ENCODE data around the gene ERAP2. TPM values are rescaled to one million over a fixed set of nuclear protein-coding genes. Genes with fewer than 3 reads are reported as not detected.
"Not testable (repeated sequence)": the region's sequence is repeated elsewhere in the genome, so short reads cannot be mapped to it uniquely, and the experiment has no call there.

Gene ERAP2
- total RNA-seq, 4 donors from 2014 or later, result 8.0 to 12.0 (median 10.0) TPM

- WGBS, 2 donors (ENCODE audit: low coverage in 1 of 2), result 77 to 100% methylated on average over 1 of the region's 1 CpG
- no peak for ATAC-seq
- Histone ChIP-seq H3K4me1 (peaks cover 0 to 11% (median 1%) of the 10 kb centered on the region in 3 donors), H3K27me3 (no peaks in the 10 kb centered on the region), H3K27ac (no peak overlapping the region), H3K9me3 (no peaks in the 10 kb centered on the region), H3K36me3 (no peaks in the 10 kb centered on the region), H3K4me3 (no peak overlapping the region)
- TF ChIP-seq EP300 (IDR thresholded peaks at IDR 0.05) (no peak), CTCF (IDR thresholded peaks at IDR 0.05) (no peak), POLR2AphosphoS5 (IDR thresholded peaks at IDR 0.05) (no peak), POLR2A (IDR thresholded peaks at IDR 0.05) (no peak)
These were observed 50.0 kb downstream of the ERAP2 start for GRCh38 chr5:96926276-96926675.

GRCh38 chr5:96927008-96927407, 50.7 kb downstream of the ERAP2 start:
- TF ChIP-seq POLR2AphosphoS5 (IDR thresholded peaks at IDR 0.05) (no peak), POLR2A (IDR thresholded peaks at IDR 0.05) (no peak), CTCF (IDR thresholded peaks at IDR 0.05) (no peak), EP300 (IDR thresholded peaks at IDR 0.05) (no peak)
- Histone ChIP-seq H3K27me3 (no peaks in the 10 kb centered on the region), H3K27ac (no peak overlapping the region), H3K9me3 (no peaks in the 10 kb centered on the region), H3K4me3 (no peak overlapping the region), H3K4me1 (peaks cover 0 to 10% (median 0%) of the 10 kb centered on the region in 3 donors), H3K36me3 (no peaks in the 10 kb centered on the region)
- ATAC-seq, result no peak

- Histone ChIP-seq H3K36me3 (no peaks in the 10 kb centered on the region), H3K9me3 (no peaks in the 10 kb centered on the region), H3K4me3 (no peak overlapping the region), H3K27me3 (no peaks in the 10 kb centered on the region), H3K27ac (no peak overlapping the region), H3K4me1 (peaks cover 0 to 22% (median 8%) of the 10 kb centered on the region in 3 donors)
- TF ChIP-seq POLR2A (IDR thresholded peaks at IDR 0.05), result no peak
- TF ChIP-seq CTCF (IDR thresholded peaks at IDR 0.05), result no peak
- TF ChIP-seq EP300 (IDR thresholded peaks at IDR 0.05), result no peak
- no peak for TF ChIP-seq POLR2AphosphoS5 (IDR thresholded peaks at IDR 0.05)
- ATAC-seq, result no peak
- 90 to 91% methylated on average over 3 to 7 of the region's 7 CpGs for WGBS, 2 donors (ENCODE audit: low coverage in 1 of 2)
These were observed 52.8 kb downstream of the ERAP2 start for GRCh38 chr5:96928931-96929708.

- WGBS, 2 donors (ENCODE audit: low coverage in 1 of 2), result 90 to 100% methylated on average over 1 to 3 of the region's 3 CpGs
- Histone ChIP-seq H3K4me3 (no peak overlapping the region), H3K27me3 (no peaks in the 10 kb centered on the region), H3K27ac (no peak overlapping the region), H3K4me1 (peaks cover 0 to 19% (median 8%) of the 10 kb centered on the region in 3 donors), H3K36me3 (no peaks in the 10 kb centered on the region), H3K9me3 (no peaks in the 10 kb centered on the region)
- no peak for TF ChIP-seq POLR2AphosphoS5 (IDR thresholded peaks at IDR 0.05)
- no peak for TF ChIP-seq POLR2A (IDR thresholded peaks at IDR 0.05)
- TF ChIP-seq EP300 (IDR thresholded peaks at IDR 0.05), result no peak
- TF ChIP-seq CTCF (IDR thresholded peaks at IDR 0.05), result no peak
- no peak for ATAC-seq
These were observed 53.8 kb downstream of the ERAP2 start for GRCh38 chr5:96930058-96930457.

GRCh38 chr5:96930589-96930988, 54.3 kb downstream of the ERAP2 start:
- Histone ChIP-seq H3K9me3 (no peaks in the 10 kb centered on the region), H3K27ac (no peak overlapping the region), H3K4me1 (peaks cover 0 to 19% (median 8%) of the 10 kb centered on the region in 3 donors), H3K36me3 (no peaks in the 10 kb centered on the region), H3K27me3 (no peaks in the 10 kb centered on the region), H3K4me3 (no peak overlapping the region)
- TF ChIP-seq POLR2A (IDR thresholded peaks at IDR 0.05), result no peak
- no peak for TF ChIP-seq EP300 (IDR thresholded peaks at IDR 0.05)
- TF ChIP-seq POLR2AphosphoS5 (IDR thresholded peaks at IDR 0.05), result no peak
- TF ChIP-seq CTCF (IDR thresholded peaks at IDR 0.05), result no peak
- no peak for ATAC-seq
- WGBS, 2 donors (ENCODE audit: low coverage in 1 of 2), result 67 to 93% methylated on average over 2 to 3 of the region's 3 CpGs

GRCh38 chr5:96931037-96931436, 54.7 kb downstream of the ERAP2 start:
- not testable (repeated sequence) for H3K36me3 ChIP-seq, ATAC-seq, H3K9me3 ChIP-seq, H3K27me3 ChIP-seq, H3K27ac ChIP-seq, H3K4me3 ChIP-seq
- WGBS, 2 donors (ENCODE audit: low coverage in 1 of 2), result no CpG with 5 or more reads among the region's 2 CpGs
- H3K4me1 ChIP-seq, result peaks cover 0 to 19% (median 8%) of the 10 kb centered on the region in 3 donors
